ENCODE measurements around the gene CSNK1A1. TPM values are rescaled to one million over a fixed set of nuclear protein-coding genes. Genes with fewer than 3 reads are reported as not detected.
A peak's percentile ranks its signal among the peaks of the same experiment; 100 is the strongest.
"Not testable (repeated sequence)": the region's sequence is repeated elsewhere in the genome, so short reads cannot be mapped to it uniquely, and the experiment has no call there.

CSNK1A1 gene
- total RNA-seq, 4 donors from 2014 or later = 157 to 252 (median 215) TPM

DNA sequence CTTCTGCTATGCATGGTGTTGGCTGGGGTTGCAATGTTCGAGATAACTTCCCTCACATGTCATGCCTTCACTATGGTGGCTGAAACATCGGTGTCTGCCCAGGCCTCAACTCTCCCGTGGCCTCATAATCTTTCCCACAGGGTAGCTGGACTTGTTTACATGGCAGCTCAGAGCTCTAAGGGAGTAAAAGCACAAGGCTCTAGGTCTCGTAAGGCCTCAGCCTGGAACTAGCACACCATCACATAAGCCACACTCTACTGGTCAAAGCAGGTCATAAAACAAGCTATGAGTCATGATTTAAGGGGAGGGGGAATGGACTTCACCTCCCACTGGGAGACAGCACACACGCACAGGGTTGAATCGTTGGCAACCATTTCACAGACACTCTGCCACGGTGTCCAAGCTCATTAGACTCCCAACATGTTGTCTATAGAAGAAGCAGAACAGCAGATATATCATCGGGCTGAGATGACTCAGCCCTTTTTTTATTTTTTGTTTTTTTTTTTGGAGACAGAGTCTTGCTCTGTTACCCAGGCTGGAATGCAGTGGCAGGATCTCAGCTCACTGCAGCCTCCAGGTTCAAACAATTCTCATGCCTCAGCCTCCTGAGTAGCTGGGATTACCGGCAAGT, 105.4 kb downstream of the CSNK1A1 start:
- intact Hi-C loops (cut with DNase I; ENCODE audit: low total_unique reads) = no loop called here
- DNase-seq = no peak
- no peaks in the 10 kb centered on the region for H3K9me3 ChIP-seq
- TF ChIP-seq, protein P1, sequence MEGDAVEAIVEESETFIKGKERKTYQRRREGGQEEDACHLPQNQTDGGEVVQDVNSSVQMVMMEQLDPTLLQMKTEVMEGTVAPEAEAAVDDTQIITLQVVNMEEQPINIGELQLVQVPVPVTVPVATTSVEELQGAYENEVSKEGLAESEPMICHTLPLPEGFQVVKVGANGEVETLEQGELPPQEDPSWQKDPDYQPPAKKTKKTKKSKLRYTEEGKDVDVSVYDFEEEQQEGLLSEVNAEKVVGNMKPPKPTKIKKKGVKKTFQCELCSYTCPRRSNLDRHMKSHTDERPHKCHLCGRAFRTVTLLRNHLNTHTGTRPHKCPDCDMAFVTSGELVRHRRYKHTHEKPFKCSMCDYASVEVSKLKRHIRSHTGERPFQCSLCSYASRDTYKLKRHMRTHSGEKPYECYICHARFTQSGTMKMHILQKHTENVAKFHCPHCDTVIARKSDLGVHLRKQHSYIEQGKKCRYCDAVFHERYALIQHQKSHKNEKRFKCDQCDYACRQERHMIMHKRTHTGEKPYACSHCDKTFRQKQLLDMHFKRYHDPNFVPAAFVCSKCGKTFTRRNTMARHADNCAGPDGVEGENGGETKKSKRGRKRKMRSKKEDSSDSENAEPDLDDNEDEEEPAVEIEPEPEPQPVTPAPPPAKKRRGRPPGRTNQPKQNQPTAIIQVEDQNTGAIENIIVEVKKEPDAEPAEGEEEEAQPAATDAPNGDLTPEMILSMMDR (IDR thresholded peaks at IDR 0.05 in 4 of 5, conservative IDR thresholded peaks at IDR 0.05 in 1 of 5) = no peak
- TF ChIP-seq POLR2A (IDR thresholded peaks at IDR 0.05) = no peak
- H3K4me1 ChIP-seq = peaks cover 19 to 42% of the 10 kb centered on the region in 2 donors
- no peaks in the 10 kb centered on the region for H3K36me3 ChIP-seq
- H3K27ac ChIP-seq = peak overlapping the region; percentile 0 to 98 (median 48)
- in situ Hi-C loops (cut with MboI; ENCODE audit: low sequenced_read_pairs in 4 of 4) = no loop called here
- H3K4me3 ChIP-seq = no peak overlapping the region
- no peaks in the 10 kb centered on the region for H3K27me3 ChIP-seq
- peak in 1 of 2 donors; percentile 9 for ATAC-seq

DNA sequence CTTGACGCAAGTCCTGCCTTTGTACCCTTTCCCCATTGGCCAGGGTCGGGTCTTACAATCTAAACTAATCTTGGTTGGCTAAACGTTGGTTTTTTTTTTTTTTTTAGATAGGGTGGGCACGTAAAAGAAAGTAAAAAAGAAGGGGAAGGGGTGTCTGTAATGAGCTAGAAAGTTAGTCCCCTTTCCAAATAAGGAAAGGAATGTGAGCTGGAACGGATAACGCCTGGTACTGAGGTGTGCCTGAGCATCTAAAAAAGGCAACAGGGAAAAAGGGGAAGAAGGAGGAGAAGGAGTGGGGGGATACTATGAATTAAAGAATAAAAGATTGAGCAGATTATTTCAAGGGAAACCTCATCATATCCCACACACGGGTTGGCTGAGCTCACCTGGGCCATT, 105.9 kb downstream of the CSNK1A1 start:
- Histone ChIP-seq H3K4me3 (no peak overlapping the region), H3K9me3 (no peaks in the 10 kb centered on the region), H3K36me3 (no peaks in the 10 kb centered on the region), H3K27ac (peak overlapping the region; percentile 0 to 98 (median 48)), H3K4me1 (peaks cover 14 to 37% of the 10 kb centered on the region in 2 donors), H3K27me3 (no peaks in the 10 kb centered on the region)
- ATAC-seq = no peak
- no peak for DNase-seq
- intact Hi-C loops (cut with DNase I; ENCODE audit: low total_unique reads) (no loop called here), in situ Hi-C loops (cut with MboI; ENCODE audit: low sequenced_read_pairs in 4 of 4) (no loop called here)
- no peak for TF ChIP-seq POLR2A (IDR thresholded peaks at IDR 0.05)
- TF ChIP-seq, protein P1 (IDR thresholded peaks at IDR 0.05 in 4 of 5, conservative IDR thresholded peaks at IDR 0.05 in 1 of 5) = no peak

DNA sequence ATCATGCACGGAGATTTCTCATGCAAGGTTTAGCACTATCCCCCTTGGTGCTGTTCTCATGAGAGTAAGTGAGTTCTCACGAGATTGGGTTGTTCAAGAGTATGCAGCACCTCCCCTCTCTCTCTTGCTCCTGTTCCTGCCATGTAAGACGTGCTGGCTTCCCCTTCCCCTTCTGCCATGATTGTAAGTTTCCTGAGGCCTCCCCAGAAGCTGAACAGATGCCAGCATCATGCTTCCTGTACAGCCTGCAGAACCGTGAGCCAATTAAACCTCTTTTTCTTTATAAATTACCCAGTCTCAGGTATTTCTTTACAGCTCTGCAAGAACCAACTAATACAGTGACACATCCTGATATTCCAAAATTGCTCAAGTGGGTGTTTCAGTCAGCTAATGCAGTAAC, 106.8 kb downstream of the CSNK1A1 start:
- DNase-seq; H3K4me3 ChIP-seq; ATAC-seq; H3K27me3 ChIP-seq; H3K9me3 ChIP-seq; intact Hi-C loops (cut with DNase I; ENCODE audit: low total_unique reads); H3K36me3 ChIP-seq; H3K27ac ChIP-seq: not testable (repeated sequence)
- in situ Hi-C loops (cut with MboI; ENCODE audit: low sequenced_read_pairs in 4 of 4) = loop anchor here in 1 of 4 donors (5.0 kb wide), 1 partner anchor 108 kb away; the partner anchor contains the start of gene CSNK1A1
- H3K4me1 ChIP-seq = peaks cover 5 to 28% of the 10 kb centered on the region in 2 donors

DNA sequence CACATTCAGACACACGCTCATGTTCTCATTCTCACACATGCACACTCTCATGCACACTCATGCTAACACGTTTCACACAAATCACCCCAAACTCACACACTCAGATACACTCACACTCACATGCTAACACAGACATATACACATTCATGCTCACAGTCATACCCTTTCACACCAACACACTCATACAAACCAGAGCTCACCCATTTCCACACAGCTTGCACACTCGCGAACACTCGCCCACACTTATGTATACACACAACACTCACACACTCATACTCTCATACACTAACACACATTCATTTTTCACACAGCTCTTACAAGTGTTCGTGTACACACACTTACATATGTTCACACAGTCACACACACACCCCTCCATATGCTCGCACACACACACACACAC, 108.0 kb downstream of the CSNK1A1 start:
- no peaks in the 10 kb centered on the region for H3K36me3 ChIP-seq
- no peak overlapping the region for H3K4me3 ChIP-seq
- peak overlapping the region in 3 of 4 donors; percentile 76 to 85 (median 79) for H3K27ac ChIP-seq
- in situ Hi-C loops (cut with MboI; ENCODE audit: low sequenced_read_pairs in 4 of 4) (loop anchor here in 1 of 4 donors (5.0 kb wide), 1 partner anchor 109 kb away; the partner anchor contains the start of gene CSNK1A1), intact Hi-C loops (cut with DNase I; ENCODE audit: low total_unique reads) (no loop called here)
- ATAC-seq = no peak
- no peaks in the 10 kb centered on the region for H3K27me3 ChIP-seq
- H3K4me1 ChIP-seq = peaks cover 5 to 19% of the 10 kb centered on the region in 2 donors
- no peak for DNase-seq
- TF ChIP-seq, protein P1 (IDR thresholded peaks at IDR 0.05 in 4 of 5, conservative IDR thresholded peaks at IDR 0.05 in 1 of 5) = no peak
- no peak for TF ChIP-seq POLR2A (IDR thresholded peaks at IDR 0.05)
- H3K9me3 ChIP-seq = no peaks in the 10 kb centered on the region

DNA sequence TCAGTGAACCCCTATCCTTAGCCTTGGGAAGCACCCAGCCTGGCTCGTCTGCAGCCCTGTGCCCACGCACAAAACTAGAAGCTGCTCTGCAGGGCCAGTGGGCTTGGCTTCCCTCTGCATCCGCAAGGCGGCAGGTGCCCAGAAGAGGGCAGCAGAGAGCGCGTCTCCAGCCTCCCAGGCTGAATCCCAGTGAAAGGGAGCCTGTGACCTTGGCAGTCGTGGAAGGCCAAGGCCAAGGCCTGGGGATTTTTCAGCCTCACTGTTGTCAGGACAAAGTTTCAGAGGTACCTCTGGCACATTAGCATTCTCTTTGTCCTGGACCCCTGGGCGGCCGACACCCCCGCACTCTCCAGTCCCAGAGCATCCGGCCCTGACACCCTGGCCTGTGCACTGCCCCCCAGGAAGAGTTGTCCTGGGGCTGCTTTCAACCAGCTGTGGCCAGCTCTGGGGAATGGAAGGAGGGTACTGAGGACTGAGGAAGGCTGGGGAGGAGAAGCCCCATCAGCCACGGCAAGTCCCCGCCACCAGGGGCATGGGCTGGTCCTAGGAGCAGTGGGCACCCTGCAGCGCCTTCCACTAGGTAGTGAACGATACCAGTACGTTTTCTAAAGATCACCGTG, 108.6 kb downstream of the CSNK1A1 start:
- intact Hi-C loops (cut with DNase I; ENCODE audit: low total_unique reads) (loop anchor here (1.0 kb wide), 2 partner anchors 109 to 122 kb away; partner anchors contain the start of gene CSNK1A1), in situ Hi-C loops (cut with MboI; ENCODE audit: low sequenced_read_pairs in 4 of 4) (loop anchor here in 1 of 4 donors (5.0 kb wide), 1 partner anchor 110 kb away; the partner anchor contains the start of gene CSNK1A1)
- Histone ChIP-seq H3K36me3 (no peaks in the 10 kb centered on the region), H3K27me3 (no peaks in the 10 kb centered on the region), H3K27ac (peak overlapping the region; percentile 29 to 85 (median 78)), H3K9me3 (no peaks in the 10 kb centered on the region), H3K4me3 (no peak overlapping the region), H3K4me1 (peaks cover 5 to 17% of the 10 kb centered on the region in 2 donors)
- DNase-seq (peak; percentile 62 to 80), ATAC-seq (peak; percentile 77 to 88)
- no peak for TF ChIP-seq POLR2A (IDR thresholded peaks at IDR 0.05)
- TF ChIP-seq, protein P1 (IDR thresholded peaks at IDR 0.05 in 4 of 5, conservative IDR thresholded peaks at IDR 0.05 in 1 of 5) = peak; percentile 90 to 97 (median 95)
